GM12878 (cell line): Measurements from ENCODE around the gene U2AF2.

Source experiments
- ATF7 ChIP-seq: fragments of 450-650 bp; IDR thresholded peaks from 2 replicates; pipeline ENCODE4 v1.6.1; 2016; ENCODE audit warnings: low read depth, mild to moderate bottlenecking
- BCL3 ChIP-seq: IDR thresholded peaks from 2 replicates; pipeline ENCODE4 v1.6.1; 2011; ENCODE audit warnings: borderline replicate concordance, low read depth, mild to moderate bottlenecking, moderate library complexity, low read length; ENCODE audit not compliant: insufficient read depth, poor library complexity, severe bottlenecking
- CTCF ChIP-seq, 3 experiments: IDR thresholded peaks in 2 of 3; conservative IDR thresholded peaks in 1 of 3; 2 replicates each; pipeline ENCODE4 v1.5.1; 2011; ENCODE audit warnings: low read depth in 3 of 3, low read length in 3 of 3, mild to moderate bottlenecking in 3 of 3, control low read depth in 2 of 3, moderate library complexity in 2 of 3, inconsistent platforms in 1 of 3, mixed read lengths in 1 of 3; ENCODE audit not compliant: control insufficient read depth in 2 of 3, insufficient read depth in 1 of 3; ENCODE audit errors: extremely low read depth in 1 of 3
- FOXM1 ChIP-seq: IDR thresholded peaks from 2 replicates; pipeline ENCODE4 v1.6.1; 2012; ENCODE audit warnings: low read depth, mild to moderate bottlenecking, inconsistent platforms, low read length, moderate library complexity
- JUND ChIP-seq: IDR thresholded peaks from 2 replicates; pipeline ENCODE4 v1.6.1; 2012; ENCODE audit warnings: low read depth, mild to moderate bottlenecking, low read length, improper control_type of control experiment, moderate library complexity
- PAX8 ChIP-seq: fragments of 450-650 bp; IDR thresholded peaks from 2 replicates; pipeline ENCODE4 v1.6.1; 2017; ENCODE audit warnings: mild to moderate bottlenecking, moderate library complexity
- POLR2AphosphoS5 ChIP-seq: IDR thresholded peaks from 2 replicates; pipeline ENCODE4 v1.6.1; 2011; ENCODE audit warnings: mild to moderate bottlenecking, low read length, inconsistent platforms
- TCF12 ChIP-seq: IDR thresholded peaks from 2 replicates; pipeline ENCODE4 v1.6.1; 2011; ENCODE audit warnings: low read depth, mild to moderate bottlenecking, low read length
- ZBTB4 ChIP-seq: fragments of 450-650 bp; formaldehyde crosslinking; IDR thresholded peaks from 2 replicates; pipeline ENCODE4 v1.4.0; 2022; ENCODE audit warnings: mild to moderate bottlenecking, moderate library complexity
- TF ChIP-seq, protein P1 (sequence below): IDR thresholded peaks from 2 replicates; pipeline ENCODE4 v1.6.1; 2012; ENCODE audit warnings: mild to moderate bottlenecking, low read depth, low read length

GRCh38 chr19:55685776-55686175, 30.9 kb downstream of the U2AF2 start:
- TF ChIP-seq, protein P1, sequence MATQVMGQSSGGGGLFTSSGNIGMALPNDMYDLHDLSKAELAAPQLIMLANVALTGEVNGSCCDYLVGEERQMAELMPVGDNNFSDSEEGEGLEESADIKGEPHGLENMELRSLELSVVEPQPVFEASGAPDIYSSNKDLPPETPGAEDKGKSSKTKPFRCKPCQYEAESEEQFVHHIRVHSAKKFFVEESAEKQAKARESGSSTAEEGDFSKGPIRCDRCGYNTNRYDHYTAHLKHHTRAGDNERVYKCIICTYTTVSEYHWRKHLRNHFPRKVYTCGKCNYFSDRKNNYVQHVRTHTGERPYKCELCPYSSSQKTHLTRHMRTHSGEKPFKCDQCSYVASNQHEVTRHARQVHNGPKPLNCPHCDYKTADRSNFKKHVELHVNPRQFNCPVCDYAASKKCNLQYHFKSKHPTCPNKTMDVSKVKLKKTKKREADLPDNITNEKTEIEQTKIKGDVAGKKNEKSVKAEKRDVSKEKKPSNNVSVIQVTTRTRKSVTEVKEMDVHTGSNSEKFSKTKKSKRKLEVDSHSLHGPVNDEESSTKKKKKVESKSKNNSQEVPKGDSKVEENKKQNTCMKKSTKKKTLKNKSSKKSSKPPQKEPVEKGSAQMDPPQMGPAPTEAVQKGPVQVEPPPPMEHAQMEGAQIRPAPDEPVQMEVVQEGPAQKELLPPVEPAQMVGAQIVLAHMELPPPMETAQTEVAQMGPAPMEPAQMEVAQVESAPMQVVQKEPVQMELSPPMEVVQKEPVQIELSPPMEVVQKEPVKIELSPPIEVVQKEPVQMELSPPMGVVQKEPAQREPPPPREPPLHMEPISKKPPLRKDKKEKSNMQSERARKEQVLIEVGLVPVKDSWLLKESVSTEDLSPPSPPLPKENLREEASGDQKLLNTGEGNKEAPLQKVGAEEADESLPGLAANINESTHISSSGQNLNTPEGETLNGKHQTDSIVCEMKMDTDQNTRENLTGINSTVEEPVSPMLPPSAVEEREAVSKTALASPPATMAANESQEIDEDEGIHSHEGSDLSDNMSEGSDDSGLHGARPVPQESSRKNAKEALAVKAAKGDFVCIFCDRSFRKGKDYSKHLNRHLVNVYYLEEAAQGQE: no peak
- TF ChIP-seq POLR2AphosphoS5 (no peak), CTCF (IDR thresholded peaks at IDR 0.05 in 2 of 3, conservative IDR thresholded peaks at IDR 0.05 in 1 of 3; ENCODE audit: control insufficient read depth in 2 of 3, extremely low read depth in 1 of 3, insufficient read depth in 1 of 3, low read depth in 3 of 3, low read length in 3 of 3) (no peak), ZBTB4 (CRISPR knock-in tag) (no peak), JUND (no peak), TCF12 (no peak), FOXM1 (no peak), BCL3 (no peak), PAX8 (no peak), ATF7 (no peak)
